ENCODE results near the gene PRKAG3. TPM values are rescaled to one million over a fixed set of nuclear protein-coding genes. Genes with fewer than 3 reads are reported as not detected.

The PRKAG3 gene
- total RNA-seq, result not detected in 2 replicates

DNA sequence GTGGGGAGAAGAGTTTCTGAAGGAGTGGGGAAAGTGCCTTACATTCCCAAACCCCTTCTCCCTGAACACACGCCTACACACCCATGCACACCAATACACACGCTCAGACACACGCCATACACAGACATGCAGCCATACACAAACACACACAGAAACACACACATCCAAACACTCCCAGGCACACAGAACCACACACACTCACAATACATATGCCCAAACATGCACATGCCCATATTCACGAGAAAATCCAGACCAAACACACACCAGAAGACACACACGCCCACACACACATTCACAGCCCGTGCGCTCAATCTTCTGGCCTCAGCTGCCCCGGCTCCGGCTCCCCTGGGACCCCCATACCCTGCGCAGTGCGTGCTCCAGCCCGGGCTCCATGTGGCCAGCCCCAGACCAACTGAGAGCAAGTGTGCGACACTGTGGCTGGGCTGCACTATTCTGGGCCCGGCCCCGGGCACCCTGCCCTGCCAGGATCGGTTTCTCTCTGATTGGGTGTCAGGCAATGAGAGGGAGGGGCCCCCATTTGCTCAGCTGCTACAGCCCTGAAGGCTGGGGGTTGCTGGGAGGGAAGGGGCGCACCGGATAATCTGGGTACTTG, at the start of gene PRKAG3:
TSS of gene PRKAG3 (minus strand) at position 426 of the 613 bp plus-strand sequence.

DNA sequence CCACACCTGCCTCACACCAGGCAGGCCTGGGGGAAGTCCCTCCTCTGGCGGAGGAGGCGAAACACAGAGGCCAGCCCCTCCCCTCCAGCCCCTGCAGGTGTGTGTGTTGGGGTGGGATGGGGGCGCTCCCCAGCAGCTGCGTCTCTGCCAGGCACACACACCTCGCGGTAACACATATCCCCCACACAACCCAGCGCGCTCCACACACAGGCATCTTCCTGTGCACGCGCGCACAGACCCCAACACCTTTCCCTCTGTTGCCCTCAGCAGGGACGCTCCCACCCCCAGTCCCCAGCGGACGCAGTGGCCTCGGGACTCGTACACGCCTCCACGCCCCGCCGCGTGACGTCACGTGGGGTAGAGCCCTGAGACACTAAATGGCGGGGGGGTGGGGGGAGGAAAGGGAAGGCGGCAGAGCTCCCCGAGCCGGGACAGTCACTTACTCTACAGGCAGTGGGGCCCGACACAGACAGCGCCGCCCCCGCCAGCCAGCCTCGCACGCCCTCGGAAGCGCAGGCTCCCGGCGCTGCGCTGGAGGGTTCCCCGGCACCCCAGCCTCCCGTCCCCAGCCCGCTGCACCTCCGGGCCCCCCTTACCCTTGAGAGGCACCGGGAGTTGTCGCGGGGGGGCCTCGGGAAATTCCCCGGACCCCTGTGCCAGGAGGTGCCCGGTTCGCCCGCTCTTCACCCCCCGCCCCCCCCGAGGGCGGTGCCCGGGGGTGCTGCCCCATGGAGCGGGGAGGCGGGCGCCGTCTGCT, 48.7 kb upstream of the PRKAG3 start, which contains the start of gene WNT10A:
TSS of gene WNT10A (plus strand) at position 751 of the 757 bp plus-strand sequence. CDS start 144 bp downstream, outside the sequence.

DNA sequence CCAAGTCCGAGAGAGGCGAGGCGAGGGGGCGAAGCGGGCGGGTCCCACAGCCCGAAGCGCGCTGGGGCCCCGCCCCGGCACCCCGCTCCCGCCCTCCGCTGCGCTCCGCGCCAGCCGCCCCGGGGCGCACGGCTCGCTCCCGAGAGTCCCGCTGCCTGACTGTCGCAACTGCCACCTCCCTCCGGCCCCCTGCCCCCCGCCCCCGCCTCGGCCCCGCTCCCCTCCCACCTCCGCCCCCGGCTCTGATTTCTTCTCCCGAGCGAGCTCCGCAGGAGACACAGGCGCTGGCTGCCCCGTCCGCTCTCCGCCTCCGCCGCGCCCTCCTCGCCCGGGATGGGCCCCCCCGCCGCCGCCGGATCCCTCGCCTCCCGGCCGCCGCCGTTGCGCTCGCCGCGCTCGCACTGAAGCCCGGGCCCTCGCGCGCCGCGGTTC, 28.0 kb upstream of the PRKAG3 start, which contains the start of gene WNT6:
TSS of gene WNT6 (plus strand) at position 250 of the 432 bp plus-strand sequence. CDS start 233 bp downstream, outside the sequence.

GRCh38 chr2:218781691-218782527, 49.7 kb downstream of the PRKAG3 start, which contains the start of gene CYP27A1:
Gene CYP27A1, plus strand, starts transcription at chr2:218782147. Its CDS starts 36 bp downstream, at chr2:218782183.

Other genes with a start within 250 kb of the PRKAG3 start
- 0.97 and 2.1 TPM in 2 replicates for gene PLCD4, start 223.9 kb downstream of the PRKAG3 start, total RNA-seq
- gene ZNF142, start 172.2 kb downstream of the PRKAG3 start, total RNA-seq, result 3.9 and 5.6 TPM in 2 replicates
- gene BCS1L, start 172.1 kb downstream of the PRKAG3 start, total RNA-seq, result 49.0 and 58.2 TPM in 2 replicates
- gene RNF25, start 159.8 kb downstream of the PRKAG3 start, total RNA-seq, result 32.2 and 37.4 TPM in 2 replicates
- 7.1 and 12.6 TPM in 2 replicates for gene STK36, start 159.7 kb downstream of the PRKAG3 start, total RNA-seq
- gene TTLL4, start 121.0 kb downstream of the PRKAG3 start, total RNA-seq, result 5.2 and 9.0 TPM in 2 replicates
- gene CYP27A1, start 49.7 kb downstream of the PRKAG3 start, total RNA-seq, result 17.2 and 18.2 TPM in 2 replicates
- not detected in 2 replicates for gene WNT6, start 28.0 kb upstream of the PRKAG3 start, total RNA-seq
- not detected in 2 replicates for gene WNT10A, start 49.0 kb upstream of the PRKAG3 start, total RNA-seq
- gene CDK5R2, start 127.9 kb upstream of the PRKAG3 start, total RNA-seq, result not detected in 2 replicates
- not detected in 2 replicates for gene FEV, start 153.4 kb upstream of the PRKAG3 start, total RNA-seq
- not detected in 2 replicates for gene CRYBA2, start 161.6 kb upstream of the PRKAG3 start, total RNA-seq
- gene CFAP65, start 209.7 kb upstream of the PRKAG3 start, total RNA-seq, result not detected in 2 replicates
- not detected in 2 replicates for gene IHH, start 229.1 kb upstream of the PRKAG3 start, total RNA-seq